HG03064 (cell line): ENCODE measurements around the gene SEPTIN6.

Source experiments
- ATAC-seq: cut with Tn5 transposase; IDR thresholded peaks from one replicate; pipeline ENCODE4 v1.9.1; 2021; ENCODE audit warnings: low read depth; ENCODE audit not compliant: unreplicated experiment

SEPTIN6 gene

DNA sequence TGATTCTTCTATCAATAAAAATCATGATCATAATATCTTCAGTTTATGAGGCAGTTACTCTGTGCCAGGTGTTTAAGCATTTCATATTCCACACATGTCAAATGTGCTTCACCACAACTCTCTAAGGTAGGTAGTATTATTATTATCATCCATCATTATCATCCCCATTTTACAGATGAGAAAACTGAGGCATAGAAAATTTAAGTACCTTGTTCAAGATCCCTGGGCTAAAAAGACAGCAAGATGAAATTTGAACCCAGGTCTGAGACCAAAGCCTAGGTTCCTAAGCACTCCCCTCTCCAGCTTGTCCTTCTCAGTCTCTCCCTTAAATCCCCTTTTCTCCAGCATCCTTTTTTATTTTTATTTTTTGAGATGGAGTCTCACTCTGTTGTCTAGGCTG lies 33.4 kb downstream of the SEPTIN6 start:
- no peak for ATAC-seq

DNA sequence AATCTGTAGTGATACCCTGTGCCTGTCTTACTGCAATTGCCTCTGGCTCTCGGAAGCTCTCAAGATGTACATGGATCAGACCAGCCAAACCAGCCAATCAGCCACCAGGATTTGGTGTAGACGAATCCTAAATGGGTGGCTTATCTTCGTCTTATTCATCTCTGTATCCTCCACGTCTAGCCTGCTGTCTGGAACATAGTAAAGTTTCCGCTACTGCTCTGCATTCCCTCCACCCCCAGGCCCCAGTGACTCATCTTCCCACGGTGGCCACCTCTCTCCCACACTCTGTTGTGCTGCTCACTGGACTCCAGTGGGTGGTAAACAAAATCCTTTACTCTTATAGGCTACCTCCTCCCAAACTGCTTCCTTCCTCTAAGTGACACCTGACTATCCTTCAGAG lies 37.8 kb downstream of the SEPTIN6 start:
- no peak for ATAC-seq

DNA sequence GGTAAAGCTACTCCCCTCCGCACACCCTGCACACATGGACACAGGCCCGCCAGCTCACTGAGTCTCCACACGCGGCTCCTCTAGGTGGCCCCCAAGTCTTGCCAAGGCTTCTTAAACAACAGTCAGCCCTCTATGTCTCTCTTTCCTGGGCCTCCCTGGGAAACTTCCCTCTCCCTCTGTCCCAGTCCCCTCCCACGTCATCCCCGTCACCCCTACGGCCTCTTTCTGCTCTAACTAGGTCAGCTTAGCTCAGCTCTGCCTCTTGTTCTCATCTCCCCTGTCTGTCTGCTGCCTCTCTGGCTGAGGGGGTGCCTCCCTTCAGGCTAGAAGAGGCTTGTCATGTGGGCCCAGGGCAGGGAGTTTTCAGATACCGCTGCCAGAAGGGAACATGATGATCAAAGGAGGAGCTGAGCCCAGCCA lies 38.8 kb downstream of the SEPTIN6 start:
- ATAC-seq: no peak

DNA sequence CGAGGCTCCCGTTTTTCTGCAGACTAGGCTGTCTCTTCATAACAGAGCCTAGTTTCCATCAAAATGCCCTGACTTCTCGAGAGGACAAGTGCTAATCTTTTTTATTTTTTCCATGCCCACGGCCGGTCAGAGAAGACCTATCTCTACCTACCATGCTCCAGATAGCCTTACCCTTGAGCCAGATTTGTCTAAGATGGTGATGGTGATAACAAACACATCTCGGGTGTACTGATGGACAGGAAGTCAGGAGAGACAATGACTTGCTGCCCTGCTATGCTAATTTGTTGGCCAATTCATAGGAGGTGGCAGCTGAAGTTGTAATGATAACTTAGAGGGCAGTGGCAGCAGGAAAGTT lies 44.6 kb downstream of the SEPTIN6 start:
- no peak for ATAC-seq

DNA sequence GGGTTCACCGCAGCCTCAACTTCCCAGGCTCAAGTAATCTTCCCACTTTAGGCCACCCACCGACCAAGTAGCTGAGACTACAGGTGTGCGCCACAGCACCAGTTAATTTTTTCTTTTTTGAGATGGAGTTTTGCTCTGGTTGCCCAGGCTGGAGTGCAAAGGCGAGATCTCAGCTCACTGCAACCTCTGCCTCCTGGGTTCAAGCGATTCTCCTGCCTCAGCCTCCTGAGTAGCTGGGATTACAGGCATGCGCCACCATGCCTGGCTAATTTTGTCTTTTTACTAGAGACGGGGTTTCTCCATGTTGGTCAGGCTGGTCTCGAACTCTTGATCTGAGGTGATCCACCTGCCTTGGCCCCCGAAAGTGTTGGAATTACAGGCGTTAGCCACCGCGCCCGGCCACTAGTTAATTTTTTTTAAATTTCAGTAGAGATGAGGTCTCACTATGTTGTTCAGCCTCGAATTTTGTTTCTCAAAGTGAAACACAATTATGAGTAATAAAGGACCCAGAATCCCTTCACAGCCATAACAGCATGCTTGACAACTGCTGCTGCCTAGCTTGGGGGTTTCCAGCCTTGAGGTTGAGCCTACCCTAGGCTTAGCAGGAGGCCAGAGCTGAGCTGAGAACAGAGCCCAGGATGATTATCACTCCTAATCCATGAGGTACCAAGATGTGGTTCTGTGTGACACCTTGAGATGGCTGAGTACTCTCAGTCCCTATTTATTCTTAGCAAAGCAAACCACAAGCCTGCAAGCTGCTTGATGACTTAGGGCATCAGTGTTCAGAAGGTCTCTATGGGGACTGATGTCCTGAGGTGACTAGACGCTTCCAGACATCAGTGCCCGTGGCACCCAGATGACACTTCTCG lies 45.2 kb downstream of the SEPTIN6 start:
- ATAC-seq: peak; percentile 94

DNA sequence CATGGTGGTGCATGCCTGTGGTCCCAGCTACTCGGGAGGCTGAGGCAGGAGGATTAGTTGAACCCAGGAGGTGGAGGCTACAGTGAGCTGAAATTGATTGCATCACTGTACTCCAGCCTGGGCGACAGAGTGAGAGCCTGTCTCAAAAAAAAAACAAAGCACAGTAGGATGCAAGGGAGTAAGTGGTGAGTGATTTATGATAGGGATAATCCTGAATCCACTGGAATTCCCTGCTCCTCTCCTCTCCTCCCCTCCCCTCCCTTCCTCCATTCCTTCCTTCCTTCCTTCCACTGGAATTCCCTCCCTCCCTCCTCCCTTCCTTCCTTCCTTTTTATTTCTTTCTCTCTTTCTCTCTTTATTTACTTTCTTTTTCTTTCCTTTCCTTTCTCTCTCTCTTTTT lies 45.9 kb downstream of the SEPTIN6 start:
- no peak for ATAC-seq

DNA sequence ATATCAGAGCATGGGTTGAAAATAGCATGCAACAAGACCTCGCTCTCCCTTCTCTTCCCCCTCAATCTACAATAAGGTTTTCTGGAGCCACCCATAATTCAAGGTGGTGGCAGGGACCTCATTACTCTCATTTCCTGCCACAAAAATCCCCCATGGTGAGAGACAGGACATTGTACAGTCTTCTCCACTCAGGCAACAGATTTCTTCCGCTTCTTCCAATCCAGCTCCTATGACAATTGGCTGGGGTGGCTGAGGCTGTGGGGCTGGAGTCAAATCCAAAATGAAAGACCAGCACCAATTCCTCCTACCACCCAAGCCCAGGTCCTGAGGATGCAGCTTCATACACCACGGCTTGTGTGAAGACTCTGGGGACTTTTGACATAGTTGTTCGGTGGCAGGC lies 46.5 kb downstream of the SEPTIN6 start:
- ATAC-seq: no peak

DNA sequence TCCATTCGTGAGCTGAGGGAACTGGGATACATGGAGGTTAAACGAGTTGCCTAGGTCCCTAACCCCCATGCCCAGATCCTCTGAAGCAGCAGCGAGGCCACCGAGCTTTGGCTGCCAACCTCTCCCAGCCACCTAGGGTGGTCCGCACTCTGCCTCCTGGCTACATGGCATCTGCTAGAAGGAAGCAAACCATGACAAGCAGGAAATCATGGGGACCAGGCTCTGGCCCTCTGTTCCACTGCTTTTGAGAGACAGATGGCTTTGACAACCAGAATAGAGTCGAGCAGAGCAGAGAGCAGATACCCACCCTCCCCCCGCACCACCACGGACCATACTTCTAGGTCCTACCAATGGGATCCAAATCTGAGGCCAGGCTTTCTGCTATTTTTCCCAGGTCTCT lies 49.3 kb downstream of the SEPTIN6 start:
- no peak for ATAC-seq
